ENCODE measurements around the gene CLK4.
A peak's percentile ranks its signal among the peaks of the same experiment; 100 is the strongest.

Gene CLK4

DNA sequence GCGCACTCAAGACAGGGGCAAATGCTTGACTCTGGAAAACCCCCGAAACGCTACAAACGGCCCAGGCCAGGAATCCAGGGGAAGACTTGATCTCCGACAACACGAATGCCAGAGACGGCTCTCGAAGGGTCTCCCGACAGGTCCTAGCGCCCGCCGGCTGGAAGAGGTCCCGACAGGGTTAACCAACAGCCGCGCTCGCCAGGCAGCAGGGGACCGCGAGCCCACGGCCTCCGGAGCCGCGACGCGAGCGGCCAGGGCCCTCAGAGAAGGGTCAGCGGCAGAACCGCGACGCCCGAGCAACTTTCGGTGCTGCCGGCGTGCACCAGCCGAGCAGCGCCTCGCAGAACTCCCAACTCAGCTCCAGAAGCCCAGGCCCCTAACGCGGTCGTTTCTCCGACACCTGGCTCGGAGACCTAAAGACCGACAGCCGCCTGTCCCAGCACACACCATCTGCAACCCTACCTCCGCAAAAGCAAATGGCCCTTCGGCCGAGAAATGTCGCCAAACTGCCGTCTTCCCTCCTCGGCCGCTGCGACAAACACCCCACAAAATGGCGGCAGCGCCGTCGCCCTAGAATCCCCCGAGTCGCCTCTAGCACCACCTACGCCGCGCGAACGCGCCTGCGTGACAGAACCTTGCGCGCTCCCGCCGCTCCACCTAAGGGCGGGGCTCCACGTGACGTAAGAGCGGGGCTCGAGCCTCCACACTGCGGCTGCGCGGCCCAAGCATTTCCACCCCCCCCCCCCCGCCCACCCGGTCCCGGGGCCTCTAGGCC is at the start of gene CLK4:
CLK4 (minus strand) TSS at position 567 of the 775 bp plus-strand sequence. CDS start 3,634 bp downstream, outside the sequence.
- DNase-seq, result peak; percentile 86

- DNase-seq, result no peak
These were observed 49.1 kb upstream of the CLK4 start for GRCh38 chr5:178675922-178676321.

DNA sequence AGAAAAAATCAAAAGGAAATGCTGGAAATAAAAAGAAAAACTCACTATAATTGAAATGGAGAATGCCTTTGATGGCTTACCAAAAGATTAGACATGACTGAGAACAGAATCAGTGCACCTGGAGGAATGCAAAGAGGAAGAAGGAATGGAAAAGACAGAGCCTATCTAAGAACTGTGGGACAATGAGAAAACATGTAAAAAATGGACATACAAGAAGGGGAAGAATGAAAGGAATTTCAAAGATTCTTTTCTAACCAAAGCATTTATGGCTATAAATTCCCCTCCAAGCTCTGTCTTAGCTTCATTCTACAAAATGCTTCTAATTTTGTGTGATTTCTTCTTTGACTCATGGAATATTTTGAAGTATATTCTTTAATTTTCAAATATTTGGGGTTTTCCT is 47.5 kb upstream of the CLK4 start:
- DNase-seq, result no peak

DNA sequence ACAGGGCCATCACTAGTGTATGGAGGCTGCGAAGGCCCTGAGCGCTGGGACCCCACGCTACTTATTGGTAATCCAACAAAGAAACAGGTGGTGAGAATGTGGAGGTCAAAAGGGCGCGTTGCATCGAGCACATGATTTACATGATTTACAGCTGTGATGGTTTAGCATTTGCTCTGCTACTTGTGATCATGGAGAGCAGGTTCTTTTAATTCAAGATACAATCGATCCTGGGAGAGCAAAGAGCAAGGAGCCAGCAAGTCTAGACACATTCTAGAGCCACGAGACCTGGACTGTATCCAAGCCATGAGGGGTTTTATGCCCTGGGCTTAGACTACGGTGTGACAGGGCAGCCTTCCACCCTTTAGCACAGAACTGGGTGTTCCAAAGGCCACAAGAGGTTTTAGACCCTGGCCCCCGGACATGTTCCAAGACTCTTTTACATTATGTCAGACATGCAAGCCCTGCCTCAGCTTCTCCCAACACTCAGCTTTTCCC is 47.0 kb upstream of the CLK4 start:
- no peak for DNase-seq

DNA sequence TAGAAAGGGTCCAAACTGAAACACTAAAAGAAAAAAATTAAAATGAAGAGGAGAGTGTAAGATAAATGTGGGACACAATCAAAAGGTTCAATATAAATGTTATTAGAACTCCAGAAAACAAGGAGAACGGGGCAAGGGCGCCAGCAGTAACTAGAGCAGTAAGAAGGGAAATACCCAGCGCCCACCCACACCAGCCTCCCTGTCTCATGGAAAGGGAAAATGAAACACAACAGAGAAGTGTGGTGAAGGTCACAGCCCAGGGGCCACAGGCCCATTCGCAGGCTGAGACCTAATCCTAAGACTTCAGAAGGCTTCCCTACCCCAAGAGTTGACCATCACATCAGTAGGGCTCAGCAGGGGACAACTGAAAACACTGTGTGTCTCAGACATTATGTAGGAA is 45.8 kb upstream of the CLK4 start:
- no peak for DNase-seq

- DNase-seq, result no peak
These were observed 44.8 kb upstream of the CLK4 start for GRCh38 chr5:178671602-178672144.

DNA sequence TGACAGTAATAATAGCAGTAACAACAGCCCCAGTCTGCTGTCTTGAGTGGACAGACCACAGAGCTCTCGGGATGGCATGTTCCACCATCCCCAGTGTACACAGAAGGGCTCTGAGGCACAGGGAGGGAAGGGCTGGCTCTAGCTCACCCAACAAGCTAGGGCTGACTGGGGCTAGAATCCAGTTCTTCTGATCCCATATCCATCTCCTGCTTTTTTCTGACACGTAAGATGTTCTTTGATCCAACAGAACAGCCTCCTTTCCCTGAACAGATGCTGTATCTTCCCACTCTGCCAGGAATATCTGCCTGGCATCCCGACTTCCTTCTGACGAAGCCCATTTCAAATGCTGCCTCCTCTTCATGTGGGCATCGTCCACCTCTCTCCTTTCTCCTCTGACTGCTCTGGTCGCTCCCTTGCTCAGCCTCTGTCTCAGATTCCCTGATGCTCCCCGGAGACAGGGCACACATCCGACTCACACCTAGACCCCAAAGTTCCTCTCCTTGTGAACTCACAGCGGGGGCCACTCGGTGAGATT is 43.6 kb upstream of the CLK4 start:
- DNase-seq, result no peak

DNA sequence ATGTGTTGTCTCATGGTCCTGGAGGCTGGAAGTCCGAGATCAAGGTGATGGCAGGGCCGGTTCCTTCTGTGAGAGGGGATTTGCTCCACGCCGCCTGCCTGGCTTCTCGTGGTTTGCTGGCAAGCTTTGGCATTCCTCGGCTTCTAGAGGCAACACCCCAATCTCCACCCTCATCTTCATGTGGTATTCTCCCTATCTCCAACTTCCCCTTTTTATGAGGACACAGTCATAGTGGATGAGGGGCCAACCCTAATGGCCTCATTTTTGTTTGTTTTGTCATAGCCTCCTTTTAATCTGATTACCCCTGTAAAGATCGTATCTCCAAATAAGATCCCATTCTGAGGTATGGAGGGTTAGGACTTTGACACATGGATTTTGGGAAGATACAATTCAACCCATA is 41.7 kb upstream of the CLK4 start:
- no peak for DNase-seq

DNA sequence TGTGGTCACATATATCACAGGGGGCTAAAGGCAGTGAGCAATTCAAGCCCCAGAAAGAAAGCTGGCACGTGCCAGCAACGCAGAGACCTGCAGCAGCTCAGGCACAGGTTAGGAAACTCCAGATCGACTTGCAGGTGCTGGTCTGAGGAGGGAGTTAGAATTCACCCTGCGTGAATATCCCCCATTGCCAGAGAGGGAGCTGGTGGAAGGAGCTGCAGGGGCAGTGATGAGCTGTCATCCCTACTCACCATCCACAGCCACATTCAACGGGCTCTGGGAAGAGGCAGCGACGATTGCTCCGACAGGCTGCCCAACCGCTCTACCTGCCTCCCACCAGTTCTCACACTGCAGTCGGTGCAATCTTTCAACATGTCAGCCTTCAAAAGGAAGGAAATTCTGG is 40.8 kb upstream of the CLK4 start:
- no peak for DNase-seq

GRCh38 chr5:178667101-178667500 is 40.3 kb upstream of the CLK4 start:
- no peak for DNase-seq

DNA sequence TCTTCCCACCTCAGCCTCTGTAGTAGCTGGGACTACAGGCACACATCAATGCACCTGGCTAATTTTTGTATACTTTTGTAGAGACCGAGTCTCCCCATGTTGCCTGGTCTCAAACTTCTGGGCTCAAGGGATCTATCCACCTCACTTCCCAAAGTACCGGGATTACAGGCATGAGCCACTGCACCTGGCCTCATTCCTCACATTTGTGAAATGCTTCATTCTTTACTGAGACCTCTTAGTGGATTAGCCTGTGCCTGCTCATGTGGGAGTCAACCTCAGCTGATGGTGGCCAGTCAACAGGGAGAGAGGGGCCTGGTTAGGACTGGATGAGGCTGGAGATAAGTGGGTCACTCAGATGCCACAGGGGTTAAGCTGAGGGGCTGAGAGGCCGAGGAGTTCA is 37.3 kb upstream of the CLK4 start:
- no peak for DNase-seq

- no peak for DNase-seq
These were observed 35.7 kb upstream of the CLK4 start for GRCh38 chr5:178662541-178662860.

GRCh38 chr5:178661836-178662540 is 35.1 kb upstream of the CLK4 start:
- DNase-seq, result no peak

DNA sequence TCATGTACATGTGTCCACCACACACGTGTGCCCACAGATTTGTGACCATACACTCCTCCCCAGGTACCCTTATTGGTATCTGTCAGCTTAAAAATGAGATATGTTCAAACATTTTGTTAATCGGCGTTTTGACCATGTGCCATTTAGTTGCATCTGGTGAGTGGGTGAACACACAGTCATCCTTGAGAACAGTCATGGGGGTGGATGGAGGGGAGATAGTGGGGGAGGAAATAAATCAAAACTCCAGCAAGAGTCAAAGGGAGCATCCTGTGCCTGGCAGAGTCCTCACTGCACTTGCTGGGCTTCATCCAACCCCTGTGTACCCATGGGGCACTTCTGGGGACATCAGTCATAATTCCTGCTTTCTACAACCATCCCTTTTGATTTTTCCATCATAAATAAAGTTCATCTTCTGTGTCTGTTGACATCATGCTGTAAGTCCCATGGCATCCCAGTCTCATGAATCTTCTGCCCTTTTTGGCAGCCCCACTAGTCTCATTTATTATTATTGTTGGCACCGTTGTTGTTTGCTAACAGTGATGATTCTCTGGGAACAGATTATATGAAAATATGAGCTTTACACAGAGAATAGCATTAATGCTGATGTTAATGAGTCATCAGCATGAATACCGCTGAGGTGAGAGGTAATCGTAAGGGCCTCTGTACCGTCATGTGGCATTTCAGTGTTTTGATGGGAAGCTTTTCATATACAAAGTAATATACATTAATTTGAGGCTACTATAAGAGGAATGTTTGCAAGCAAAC is 24.4 kb upstream of the CLK4 start:
- no peak for DNase-seq

DNA sequence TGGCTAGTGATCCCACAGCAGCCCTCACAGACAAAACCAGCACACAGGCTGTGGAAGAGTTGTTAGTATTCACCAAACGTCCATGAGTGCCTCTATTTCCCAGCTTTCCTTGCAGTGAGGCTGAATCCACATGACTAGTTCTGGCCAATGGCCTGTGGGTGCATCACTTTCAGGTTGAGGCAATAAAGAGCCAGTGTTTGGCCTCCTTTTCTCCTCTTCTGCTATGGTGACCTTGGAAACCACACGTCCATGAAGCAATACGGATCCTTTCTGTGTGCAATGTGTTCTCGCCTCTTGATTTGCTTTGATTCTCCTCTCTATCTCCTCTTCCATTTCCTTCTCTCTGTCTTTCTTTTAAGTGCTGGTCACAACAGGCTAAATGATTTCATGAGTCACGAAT is 23.4 kb upstream of the CLK4 start:
- DNase-seq, result no peak

DNA sequence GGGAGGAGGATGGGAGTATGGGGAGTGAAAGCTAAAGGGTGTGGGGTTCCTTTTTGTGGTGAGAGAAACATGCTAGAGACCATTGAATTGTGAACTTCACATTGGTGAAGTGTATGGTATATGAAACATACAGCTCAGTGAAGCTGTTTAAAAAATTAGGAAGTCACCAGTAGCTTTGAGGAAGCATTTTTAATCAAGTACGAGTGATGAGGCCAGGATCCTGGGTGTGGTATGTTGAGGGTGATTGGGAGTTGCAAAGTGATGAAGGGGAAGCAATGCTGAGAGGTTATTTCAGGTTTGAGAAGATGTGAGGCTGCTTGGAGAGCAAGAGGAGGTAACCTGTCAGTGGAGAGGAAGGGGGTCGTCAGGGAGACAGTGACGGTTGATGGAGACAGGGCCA is 22.7 kb upstream of the CLK4 start:
- DNase-seq, result no peak

DNA sequence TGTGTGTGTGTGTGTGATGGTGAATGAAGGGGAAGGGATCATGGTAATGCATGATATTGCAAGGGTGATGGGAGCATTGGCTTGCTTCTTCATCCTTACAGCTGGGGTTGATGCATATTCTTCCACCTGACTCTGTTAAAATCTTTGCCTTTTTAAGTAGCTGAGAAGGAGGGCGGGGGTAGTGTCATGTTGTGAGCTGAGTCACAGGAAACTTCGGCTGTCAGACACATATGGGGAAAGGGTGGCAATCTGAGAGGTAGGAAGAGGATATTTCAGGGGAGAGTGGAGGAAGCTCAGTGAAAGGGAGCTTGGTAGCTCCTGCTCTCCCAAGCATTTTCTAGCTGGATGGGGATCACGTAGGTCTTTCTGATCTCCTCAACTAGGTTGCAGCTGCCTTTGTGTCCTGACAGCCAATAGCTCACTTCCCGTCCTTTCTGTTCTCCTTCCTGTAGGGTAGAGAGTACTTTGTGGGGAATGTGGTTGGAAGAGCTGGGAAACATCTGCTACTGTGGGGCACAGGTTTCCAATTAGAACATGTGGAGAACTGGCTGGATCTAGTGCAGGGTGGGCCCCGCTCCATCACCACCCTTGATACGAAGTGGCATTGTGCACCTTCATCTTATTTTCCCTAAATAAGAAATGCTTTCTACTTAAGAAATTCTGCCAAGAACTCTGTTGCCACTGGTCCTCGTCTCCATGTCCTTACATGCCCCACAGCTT is 18.1 kb upstream of the CLK4 start:
- DNase-seq, result no peak

GRCh38 chr5:178642351-178642909 is 15.6 kb upstream of the CLK4 start:
- DNase-seq, result no peak

- no peak for DNase-seq
These were observed 14.9 kb upstream of the CLK4 start for GRCh38 chr5:178641711-178642110.

DNA sequence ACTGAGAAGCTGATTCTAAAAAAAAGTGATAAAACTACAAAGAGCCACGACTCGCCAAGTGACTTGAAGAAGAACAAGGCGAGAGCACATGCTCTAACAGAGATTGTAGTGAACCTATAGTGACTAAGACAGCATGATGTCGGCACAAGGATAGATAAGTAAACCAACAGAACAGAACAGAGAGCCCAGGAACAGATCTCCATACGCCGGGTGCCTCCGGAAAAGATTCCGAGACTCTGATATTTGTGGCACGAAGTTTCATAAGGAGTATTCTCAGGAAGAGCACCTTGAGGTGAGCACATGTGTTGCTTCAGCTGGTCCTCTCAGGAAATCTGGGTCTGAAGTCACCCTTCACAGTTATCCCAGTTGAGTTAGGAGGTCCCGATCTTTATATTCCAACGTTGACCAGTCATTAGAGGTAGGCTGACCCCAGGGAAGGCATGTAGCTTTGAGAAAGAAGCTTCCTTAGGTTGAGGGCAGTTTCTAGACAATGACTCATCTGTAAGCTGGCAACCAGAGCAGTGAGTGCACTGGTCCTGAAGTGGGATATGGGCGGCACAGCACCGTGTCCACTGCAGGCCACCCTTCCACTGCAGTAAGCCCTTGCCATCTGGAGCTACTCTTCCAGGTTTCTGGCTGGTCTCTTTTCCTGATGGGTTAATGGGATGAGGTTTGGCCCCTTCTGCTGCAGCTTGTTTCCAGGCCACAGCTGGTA is 13.6 kb upstream of the CLK4 start:
- no peak for DNase-seq

DNA sequence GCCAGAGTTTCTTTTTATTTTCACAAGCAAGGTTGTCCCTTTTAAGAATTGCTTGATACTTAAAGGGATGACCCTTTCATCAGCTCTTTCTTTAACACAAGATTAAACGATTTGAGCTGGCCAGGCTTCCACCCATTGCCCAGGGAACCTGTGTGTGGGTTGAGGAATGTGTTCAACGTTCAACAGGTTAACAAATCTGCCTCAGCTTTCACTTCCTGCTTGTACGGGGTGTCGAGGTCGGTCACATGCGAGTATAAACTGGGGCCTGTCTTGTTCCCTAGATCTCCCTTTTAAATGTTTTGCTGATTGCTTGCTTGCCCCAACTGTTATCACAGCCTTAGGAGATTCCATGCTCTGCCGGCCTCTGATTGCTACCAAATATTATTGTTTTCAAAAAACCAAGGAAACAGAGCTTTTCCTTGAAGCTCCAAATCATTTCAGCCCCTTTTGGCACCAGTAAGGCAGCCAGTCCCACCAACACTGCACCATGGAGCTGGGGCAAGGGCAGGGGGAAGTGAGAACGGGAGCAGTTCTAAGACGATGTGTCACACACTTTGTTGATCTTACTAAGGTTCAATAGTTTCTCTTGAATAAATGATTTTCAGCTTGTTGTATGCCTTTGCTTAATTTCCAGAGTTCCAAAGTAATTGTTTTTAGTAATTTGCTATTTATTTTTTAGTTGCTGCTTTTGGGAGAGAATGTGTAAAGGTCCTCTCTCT is 10.7 kb upstream of the CLK4 start:
- no peak for DNase-seq

Data from NCI-H2227 treated with DMSO at 0.1 percent for 48 hours (cell line).